GM12872 (cell line): ENCODE results near the gene JAG2.

Source experiments
- TF ChIP-seq, protein P1 (sequence below): IDR thresholded peaks from 3 replicates; pipeline ENCODE4 v1.5.1; 2011; ENCODE audit warnings: low read depth, mild to moderate bottlenecking, low read length, moderate library complexity; ENCODE audit not compliant: insufficient read depth

Gene JAG2

GRCh38 chr14:105137481-105138020 is 31.0 kb downstream of the JAG2 start:
- TF ChIP-seq, protein P1, sequence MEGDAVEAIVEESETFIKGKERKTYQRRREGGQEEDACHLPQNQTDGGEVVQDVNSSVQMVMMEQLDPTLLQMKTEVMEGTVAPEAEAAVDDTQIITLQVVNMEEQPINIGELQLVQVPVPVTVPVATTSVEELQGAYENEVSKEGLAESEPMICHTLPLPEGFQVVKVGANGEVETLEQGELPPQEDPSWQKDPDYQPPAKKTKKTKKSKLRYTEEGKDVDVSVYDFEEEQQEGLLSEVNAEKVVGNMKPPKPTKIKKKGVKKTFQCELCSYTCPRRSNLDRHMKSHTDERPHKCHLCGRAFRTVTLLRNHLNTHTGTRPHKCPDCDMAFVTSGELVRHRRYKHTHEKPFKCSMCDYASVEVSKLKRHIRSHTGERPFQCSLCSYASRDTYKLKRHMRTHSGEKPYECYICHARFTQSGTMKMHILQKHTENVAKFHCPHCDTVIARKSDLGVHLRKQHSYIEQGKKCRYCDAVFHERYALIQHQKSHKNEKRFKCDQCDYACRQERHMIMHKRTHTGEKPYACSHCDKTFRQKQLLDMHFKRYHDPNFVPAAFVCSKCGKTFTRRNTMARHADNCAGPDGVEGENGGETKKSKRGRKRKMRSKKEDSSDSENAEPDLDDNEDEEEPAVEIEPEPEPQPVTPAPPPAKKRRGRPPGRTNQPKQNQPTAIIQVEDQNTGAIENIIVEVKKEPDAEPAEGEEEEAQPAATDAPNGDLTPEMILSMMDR: no peak

GRCh38 chr14:105136401-105137322 is 31.9 kb downstream of the JAG2 start:
- TF ChIP-seq, protein P1: no peak

- TF ChIP-seq, protein P1: no peak
These were observed 32.7 kb downstream of the JAG2 start for GRCh38 chr14:105135700-105136395.

DNA sequence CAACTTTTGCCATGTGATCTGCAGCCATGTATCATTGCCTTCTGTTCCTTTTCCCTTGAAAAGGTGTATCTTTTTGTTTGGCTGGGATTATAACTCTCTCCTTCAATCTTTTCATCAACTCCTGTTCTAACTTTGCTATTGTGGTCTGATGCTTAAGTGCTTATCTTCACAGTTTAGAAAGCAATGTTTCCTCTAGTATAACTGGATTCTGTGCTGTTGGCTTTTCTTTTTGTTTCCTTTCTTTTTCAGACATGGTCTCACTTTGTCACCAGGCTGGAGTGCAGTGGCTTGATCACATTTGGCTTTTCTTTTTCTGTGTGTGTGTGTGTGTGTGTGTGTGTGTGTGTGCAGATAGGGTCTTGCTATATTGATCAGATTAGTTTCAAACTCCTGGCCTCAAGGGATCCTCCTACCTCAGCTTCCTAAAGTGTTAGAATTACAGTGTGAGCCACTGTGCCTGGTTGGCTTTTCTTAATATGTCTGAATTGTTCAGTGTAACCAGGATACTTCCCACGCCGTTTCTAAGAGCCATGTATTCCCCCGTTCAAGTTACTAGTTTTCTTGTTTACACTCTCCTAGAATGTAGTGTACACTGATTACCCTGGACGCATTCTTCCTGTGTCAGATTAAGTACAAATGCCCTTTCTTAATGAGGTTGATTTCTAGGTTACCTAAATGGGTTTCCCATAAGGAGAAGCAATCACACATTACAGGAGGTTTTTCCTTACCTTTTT is 35.5 kb downstream of the JAG2 start:
- TF ChIP-seq, protein P1: no peak

GRCh38 chr14:105131241-105131640 is 37.3 kb downstream of the JAG2 start:
- TF ChIP-seq, protein P1: no peak

DNA sequence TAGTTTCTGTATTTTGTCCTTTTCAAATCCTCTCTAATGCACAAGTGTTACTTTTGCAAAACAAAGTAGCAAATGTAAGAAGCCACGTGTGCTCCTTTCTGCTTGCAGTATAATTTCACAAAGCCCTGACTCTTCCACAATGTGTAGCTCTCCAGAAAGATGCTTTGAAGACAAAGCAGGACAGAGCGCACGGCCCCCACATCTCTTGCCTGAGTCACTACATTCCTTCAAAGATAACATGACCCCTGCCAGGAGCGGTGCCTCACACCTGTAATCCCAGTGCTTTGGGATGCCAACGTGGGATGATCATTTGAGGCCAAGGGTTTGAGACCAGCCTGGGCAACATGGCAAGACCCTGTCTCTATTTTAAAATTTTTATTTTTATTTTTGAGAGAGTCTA is 40.5 kb downstream of the JAG2 start:
- TF ChIP-seq, protein P1: no peak

- TF ChIP-seq, protein P1: no peak
These were observed 41.6 kb downstream of the JAG2 start for GRCh38 chr14:105126981-105127329.
